Measurements from ENCODE around the gene ELL2.
"Not testable (repeated sequence)": the region's sequence is repeated elsewhere in the genome, so short reads cannot be mapped to it uniquely, and the experiment has no call there.

ELL2 gene

GRCh38 chr5:95927927-95928723 lies 33.5 kb downstream of the ELL2 start:
- DNase-seq = no peak

- DNase-seq = not testable (repeated sequence)
Observed at GRCh38 chr5:95927300-95927699, 34.4 kb downstream of the ELL2 start.

- no peak for DNase-seq
Observed at GRCh38 chr5:95925939-95926338, 35.7 kb downstream of the ELL2 start.

GRCh38 chr5:95925378-95925744 lies 36.3 kb downstream of the ELL2 start:
- DNase-seq = no peak

- peak; percentile 66 for DNase-seq
Observed at GRCh38 chr5:95924720-95925377, 36.8 kb downstream of the ELL2 start.

GRCh38 chr5:95923918-95924544 lies 37.6 kb downstream of the ELL2 start:
- DNase-seq = no peak

- no peak for DNase-seq
Observed at GRCh38 chr5:95922798-95923197, 38.9 kb downstream of the ELL2 start.

GRCh38 chr5:95921501-95921900 lies 40.1 kb downstream of the ELL2 start:
- no peak for DNase-seq

- no peak for DNase-seq
Observed at GRCh38 chr5:95920822-95921221, 40.8 kb downstream of the ELL2 start.

- DNase-seq = no peak
Observed at GRCh38 chr5:95919658-95920057, 42.0 kb downstream of the ELL2 start.

- no peak for DNase-seq
Observed at GRCh38 chr5:95918421-95919006, 43.1 kb downstream of the ELL2 start.

GRCh38 chr5:95917207-95917606 lies 44.4 kb downstream of the ELL2 start:
- no peak for DNase-seq

- DNase-seq = no peak
Observed at GRCh38 chr5:95916687-95917085, 45.0 kb downstream of the ELL2 start.

- no peak for DNase-seq
Observed at GRCh38 chr5:95915999-95916686, 45.5 kb downstream of the ELL2 start.

- no peak for DNase-seq
Observed at GRCh38 chr5:95913663-95914062, 48.0 kb downstream of the ELL2 start.

GRCh38 chr5:95912029-95912428 lies 49.6 kb downstream of the ELL2 start:
- DNase-seq = no peak

- no peak for DNase-seq
Observed at GRCh38 chr5:95910521-95910920, 51.1 kb downstream of the ELL2 start.

- DNase-seq = no peak
Observed at GRCh38 chr5:95909738-95910137, 51.9 kb downstream of the ELL2 start.

- no peak for DNase-seq
Observed at GRCh38 chr5:95908799-95909198, 52.9 kb downstream of the ELL2 start.

GRCh38 chr5:95907740-95908706 lies 53.6 kb downstream of the ELL2 start:
- no peak for DNase-seq

- DNase-seq = no peak
Observed at GRCh38 chr5:95907067-95907705, 54.5 kb downstream of the ELL2 start.
